ENCODE results near the gene HECTD1.

HECTD1 gene

DNA sequence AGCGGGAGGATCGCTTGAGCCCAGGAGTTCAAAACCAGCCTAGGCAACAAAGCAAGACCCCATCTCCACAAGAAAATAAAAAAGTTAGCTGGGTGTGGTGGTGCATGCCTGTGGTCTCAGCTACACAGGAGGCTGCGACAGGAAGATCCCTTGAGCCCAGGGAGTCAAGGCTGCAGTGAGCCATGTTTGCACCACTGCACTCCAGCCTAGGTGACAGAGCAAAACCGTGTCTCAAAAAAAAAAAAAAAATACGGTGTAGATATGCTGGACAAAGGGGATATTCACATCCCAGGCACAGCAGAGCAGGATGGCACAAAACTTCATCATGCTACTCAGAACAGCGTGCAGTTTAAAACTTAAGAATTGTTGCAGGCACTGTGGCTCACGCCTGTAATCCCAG, 156.6 kb downstream of the HECTD1 start:
- ChIA-PET CTCF (no interaction called here), POLR2A (ENCODE audit: low non-redundant PET) (interaction anchor here (0.7 kb wide), 1 partner anchor 25 kb away, joined by 3 read pairs; the partner anchor contains the start of gene STRN3)
- DNase-seq (ENCODE audit: low spot score): no peak
- H3K27ac ChIP-seq: no peak overlapping the region; the same call in 1 of the 2 replicates
- TF ChIP-seq, protein P1, sequence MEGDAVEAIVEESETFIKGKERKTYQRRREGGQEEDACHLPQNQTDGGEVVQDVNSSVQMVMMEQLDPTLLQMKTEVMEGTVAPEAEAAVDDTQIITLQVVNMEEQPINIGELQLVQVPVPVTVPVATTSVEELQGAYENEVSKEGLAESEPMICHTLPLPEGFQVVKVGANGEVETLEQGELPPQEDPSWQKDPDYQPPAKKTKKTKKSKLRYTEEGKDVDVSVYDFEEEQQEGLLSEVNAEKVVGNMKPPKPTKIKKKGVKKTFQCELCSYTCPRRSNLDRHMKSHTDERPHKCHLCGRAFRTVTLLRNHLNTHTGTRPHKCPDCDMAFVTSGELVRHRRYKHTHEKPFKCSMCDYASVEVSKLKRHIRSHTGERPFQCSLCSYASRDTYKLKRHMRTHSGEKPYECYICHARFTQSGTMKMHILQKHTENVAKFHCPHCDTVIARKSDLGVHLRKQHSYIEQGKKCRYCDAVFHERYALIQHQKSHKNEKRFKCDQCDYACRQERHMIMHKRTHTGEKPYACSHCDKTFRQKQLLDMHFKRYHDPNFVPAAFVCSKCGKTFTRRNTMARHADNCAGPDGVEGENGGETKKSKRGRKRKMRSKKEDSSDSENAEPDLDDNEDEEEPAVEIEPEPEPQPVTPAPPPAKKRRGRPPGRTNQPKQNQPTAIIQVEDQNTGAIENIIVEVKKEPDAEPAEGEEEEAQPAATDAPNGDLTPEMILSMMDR (conservative IDR thresholded peaks at IDR 0.05; ENCODE audit: low read depth): no peak
